Measurements from ENCODE around the gene CD1B.

DNA sequence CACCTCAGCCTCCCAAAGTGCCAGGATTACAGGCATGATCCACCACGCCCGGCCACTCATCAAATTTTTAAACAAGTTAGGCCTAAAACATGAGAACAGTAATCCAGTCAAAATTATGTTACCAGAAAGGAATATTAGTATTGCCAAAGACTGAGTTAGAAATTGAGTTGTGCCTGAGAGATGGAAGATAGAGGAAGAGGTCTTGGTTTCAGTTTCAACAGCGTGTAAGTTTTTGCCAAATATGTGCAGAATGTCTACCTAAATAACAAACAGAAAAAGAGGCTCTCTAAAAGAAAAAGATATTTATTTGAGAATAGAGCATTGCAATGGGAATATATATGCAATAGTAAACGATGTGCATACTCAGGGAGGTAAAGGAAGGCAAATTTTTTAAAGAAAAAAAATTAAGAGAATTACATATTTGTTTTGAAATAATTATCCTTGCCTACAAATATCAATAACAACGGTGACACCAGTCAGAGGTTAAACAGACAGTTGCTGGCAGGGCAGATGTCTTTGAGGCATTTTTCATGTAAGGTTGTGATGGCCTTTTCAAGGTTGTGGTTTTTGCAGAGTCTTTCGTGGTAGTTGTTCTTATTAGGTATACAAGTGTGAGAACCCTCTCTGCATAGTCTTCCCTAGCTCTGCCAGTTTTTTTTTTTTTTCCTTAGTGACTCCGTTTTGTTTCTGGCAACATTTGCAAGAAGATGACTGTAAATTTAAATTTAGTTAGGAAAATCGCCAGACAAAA is 2.2 kb upstream of the CD1B start:
- TF ChIP-seq CTCF (IDR thresholded peaks at IDR 0.05; ENCODE audit: low read length) (no peak), EZH2phosphoT487 (IDR thresholded peaks at IDR 0.05; ENCODE audit: low read length) (no peak), EZH2 (optimal IDR thresholded peaks at IDR 0.05; ENCODE audit: low read depth, low read length) (no peak)

Measured in MM.1S (cell line).